LNCAP (cell line): ENCODE measurements around the gene LYPD3.

Experiments
- TF ChIP-seq, protein P1 (sequence below): fragments of 450-650 bp; IDR thresholded peaks from 2 replicates; pipeline ENCODE4 v1.5.1; 2017; ENCODE audit warnings: mild to moderate bottlenecking

LYPD3 gene

DNA sequence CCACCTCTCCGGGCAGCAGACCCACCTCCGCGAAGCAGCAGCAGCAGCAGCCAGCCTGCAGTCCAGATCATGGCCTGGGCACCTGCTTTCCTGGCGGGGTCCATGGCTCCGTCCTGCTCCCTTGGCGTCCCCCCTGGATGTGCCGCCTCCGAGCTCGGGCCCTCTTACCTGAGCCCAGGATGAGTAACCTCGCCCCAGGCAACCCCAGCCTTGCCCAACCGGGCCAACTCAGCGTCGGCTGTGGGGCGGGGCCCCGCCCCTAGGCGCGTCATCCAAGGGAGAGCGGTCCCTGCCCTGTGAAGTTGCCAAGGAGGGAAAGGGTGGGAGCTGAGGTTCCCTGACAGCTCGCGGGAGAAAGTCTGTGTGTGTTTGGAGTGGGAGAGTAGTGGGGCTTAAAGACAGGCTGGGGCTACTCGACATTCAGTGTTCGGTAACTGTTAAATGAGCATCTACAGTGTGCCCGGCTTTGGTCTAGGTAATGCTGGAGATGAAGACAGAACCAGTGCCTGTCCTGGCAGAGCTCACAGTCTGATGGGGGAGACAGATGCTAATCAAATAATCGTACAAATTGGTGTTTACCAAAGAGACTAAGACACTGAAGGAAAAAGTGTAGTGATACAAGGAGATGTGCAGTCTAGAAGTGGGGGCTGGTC, at the start of gene LYPD3:
Gene LYPD3 (minus strand): TSS at position 141 of the 653 bp plus-strand sequence. CDS start 37 bp downstream, at position 104.
- TF ChIP-seq, protein P1, sequence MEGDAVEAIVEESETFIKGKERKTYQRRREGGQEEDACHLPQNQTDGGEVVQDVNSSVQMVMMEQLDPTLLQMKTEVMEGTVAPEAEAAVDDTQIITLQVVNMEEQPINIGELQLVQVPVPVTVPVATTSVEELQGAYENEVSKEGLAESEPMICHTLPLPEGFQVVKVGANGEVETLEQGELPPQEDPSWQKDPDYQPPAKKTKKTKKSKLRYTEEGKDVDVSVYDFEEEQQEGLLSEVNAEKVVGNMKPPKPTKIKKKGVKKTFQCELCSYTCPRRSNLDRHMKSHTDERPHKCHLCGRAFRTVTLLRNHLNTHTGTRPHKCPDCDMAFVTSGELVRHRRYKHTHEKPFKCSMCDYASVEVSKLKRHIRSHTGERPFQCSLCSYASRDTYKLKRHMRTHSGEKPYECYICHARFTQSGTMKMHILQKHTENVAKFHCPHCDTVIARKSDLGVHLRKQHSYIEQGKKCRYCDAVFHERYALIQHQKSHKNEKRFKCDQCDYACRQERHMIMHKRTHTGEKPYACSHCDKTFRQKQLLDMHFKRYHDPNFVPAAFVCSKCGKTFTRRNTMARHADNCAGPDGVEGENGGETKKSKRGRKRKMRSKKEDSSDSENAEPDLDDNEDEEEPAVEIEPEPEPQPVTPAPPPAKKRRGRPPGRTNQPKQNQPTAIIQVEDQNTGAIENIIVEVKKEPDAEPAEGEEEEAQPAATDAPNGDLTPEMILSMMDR: no peak

DNA sequence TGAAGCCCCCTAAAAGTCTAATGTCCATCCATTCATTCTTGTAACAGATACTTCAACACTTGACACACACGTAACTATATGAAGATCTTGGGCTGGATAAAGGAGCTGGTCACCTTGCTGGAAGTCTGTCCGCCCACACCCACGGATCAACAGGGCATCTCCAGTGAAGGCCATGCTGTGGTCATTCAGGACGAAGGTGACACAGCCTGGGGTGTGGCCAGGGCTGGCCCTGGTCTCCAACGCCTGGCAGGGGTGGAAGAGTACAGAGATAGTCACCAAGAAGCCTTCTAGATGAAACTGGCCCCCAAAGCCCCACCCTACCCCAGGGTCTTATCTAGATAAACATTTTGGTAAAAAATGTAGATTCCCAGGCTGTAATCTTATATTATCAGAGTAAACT, 45.9 kb upstream of the LYPD3 start:
- TF ChIP-seq, protein P1: no peak

DNA sequence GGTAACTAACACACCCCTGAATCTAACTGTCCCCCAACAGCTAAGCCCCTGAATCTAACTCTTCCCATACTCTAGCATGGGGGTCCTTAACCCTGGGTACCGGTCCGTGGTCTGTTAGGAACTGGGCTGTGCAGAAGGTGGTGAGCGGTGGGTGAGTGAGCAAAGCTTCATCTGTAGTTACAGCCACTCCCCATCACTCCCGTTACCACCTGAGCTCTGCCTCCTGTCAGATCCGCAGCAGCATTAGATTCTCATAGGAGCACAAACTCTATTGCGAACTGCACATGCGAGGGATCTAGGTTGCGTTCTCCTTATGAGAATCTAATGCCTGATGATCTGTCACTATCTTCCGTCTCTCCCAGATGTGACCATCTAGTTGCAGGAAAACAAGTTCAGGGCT, 45.3 kb upstream of the LYPD3 start:
- TF ChIP-seq, protein P1: no peak

DNA sequence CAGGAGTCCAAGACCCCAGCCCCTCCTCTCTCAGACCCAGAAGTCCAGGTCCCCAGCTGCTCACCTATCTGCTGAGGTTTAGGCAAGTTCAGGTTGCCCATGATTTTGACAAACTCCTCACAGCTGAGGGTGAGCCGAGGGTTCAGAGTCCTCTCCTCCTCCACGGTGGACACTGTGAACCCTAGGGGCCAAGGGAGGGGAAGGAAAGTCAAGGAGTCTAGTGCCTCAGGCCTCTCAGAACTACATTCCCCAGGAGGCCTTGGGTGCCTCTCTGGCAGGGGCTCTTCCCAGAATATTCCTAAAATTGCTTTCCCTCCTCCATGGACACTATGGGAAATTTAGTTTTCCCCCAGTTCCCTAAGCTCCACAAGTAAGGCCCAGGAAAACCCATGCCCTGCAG, 42.5 kb upstream of the LYPD3 start:
- TF ChIP-seq, protein P1: no peak

DNA sequence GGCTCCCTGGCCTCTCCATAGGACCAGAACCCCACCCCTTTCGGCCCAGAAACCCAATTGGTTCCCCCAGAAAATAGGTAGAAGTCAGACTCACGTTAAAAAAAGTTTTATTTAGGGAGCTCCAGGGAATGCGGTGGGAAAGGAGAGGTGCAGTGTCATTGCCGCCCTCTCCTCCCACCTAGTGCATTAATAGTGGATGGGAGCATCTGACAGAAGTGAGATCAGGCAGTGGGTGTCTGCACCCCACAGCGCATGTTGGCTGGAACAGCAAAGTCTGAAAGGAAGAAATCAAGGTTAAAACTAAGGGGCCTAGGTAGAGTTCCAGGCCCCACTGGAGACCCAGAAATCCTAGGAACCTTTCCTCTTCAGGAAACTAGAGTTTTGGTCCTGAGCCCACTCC, 41.2 kb upstream of the LYPD3 start:
- TF ChIP-seq, protein P1: no peak

DNA sequence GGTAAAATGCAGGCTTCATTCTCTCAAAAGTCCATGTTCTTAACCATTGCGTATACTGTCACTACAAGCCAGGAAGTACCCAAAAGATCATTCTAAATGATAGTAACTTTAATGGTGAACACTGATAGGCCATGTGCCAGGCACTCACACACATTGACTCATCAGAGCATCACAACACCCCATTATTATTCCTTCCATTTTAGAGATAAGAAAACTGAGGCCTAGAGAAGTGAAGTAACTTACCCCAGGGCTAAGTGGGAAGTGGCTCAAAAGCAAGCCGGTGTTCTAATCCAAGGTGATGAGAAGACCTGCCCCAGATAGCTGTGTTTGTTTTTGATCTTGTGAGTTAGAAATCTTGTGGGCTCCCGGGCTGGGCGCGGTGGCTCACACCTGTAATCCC, 40.5 kb upstream of the LYPD3 start:
- TF ChIP-seq, protein P1: no peak

DNA sequence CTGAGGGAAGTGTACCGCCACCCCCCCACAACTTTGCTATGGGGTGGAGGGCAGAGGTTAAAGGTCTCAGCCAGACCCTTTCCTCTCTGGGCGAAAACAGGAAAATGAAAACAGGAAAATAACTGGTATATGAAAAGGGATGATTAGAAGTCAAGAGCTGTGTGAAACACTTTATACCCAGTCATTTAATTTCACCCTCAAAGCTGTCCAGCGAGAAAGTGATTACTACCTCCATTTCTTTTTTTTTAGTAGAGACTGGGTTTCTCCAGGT, 39.7 kb upstream of the LYPD3 start:
- TF ChIP-seq, protein P1: no peak
